HEK293T (cell line): ENCODE measurements around the gene PAWR.

Source experiments
- CTCF ChIA-PET: fragments of 350-600 bp; formaldehyde crosslinking; extraction: SDS; loops from one replicate; lab custom pipeline; 2021; ENCODE audit warnings: antibody characterized with exemption, inconsistent platforms; lab: Yijun Ruan, JAX
- POLR2A ChIA-PET: fragments of 350-600 bp; formaldehyde crosslinking; extraction: SDS; loops from one replicate; lab custom pipeline; 2020; ENCODE audit warnings: antibody characterized with exemption, inconsistent platforms; lab: Yijun Ruan, JAX
- DNase-seq: peaks from one replicate; pipeline ENCODE4 v3.0.0; 2012; ENCODE audit warnings: mixed read lengths; ENCODE audit errors: extremely low spot score
- ARNT ChIP-seq: fragments of 450-650 bp; IDR thresholded peaks from 2 replicates; pipeline ENCODE4 v1.6.1; 2017; ENCODE audit warnings: mild to moderate bottlenecking
- BHLHE40 ChIP-seq: fragments of 450-650 bp; IDR thresholded peaks from 2 replicates; pipeline ENCODE4 v1.6.1; 2016; ENCODE audit warnings: mild to moderate bottlenecking, moderate library complexity, borderline replicate concordance
- CTBP1 ChIP-seq: fragments of 450-650 bp; IDR thresholded peaks from 2 replicates; pipeline ENCODE4 v1.6.1; 2016; ENCODE audit warnings: borderline replicate concordance
- ELF4 ChIP-seq: fragments of 450-650 bp; IDR thresholded peaks from 2 replicates; pipeline ENCODE4 v1.6.1; 2017; ENCODE audit warnings: antibody characterized with exemption
- FOXA1 ChIP-seq: fragments of 450-650 bp; IDR thresholded peaks from 2 replicates; pipeline ENCODE4 v1.6.1; 2016; ENCODE audit warnings: mild to moderate bottlenecking
- FOXK2 ChIP-seq: fragments of 450-650 bp; IDR thresholded peaks from 2 replicates; pipeline ENCODE4 v1.6.1; 2016; ENCODE audit warnings: mild to moderate bottlenecking
- FOXM1 ChIP-seq: fragments of 450-650 bp; IDR thresholded peaks from 2 replicates; pipeline ENCODE4 v1.6.1; 2017; ENCODE audit warnings: mild to moderate bottlenecking, borderline replicate concordance
- HDGF ChIP-seq: fragments of 450-650 bp; IDR thresholded peaks from 2 replicates; pipeline ENCODE4 v1.6.1; 2017; ENCODE audit warnings: antibody characterized with exemption, borderline replicate concordance
- L3MBTL2 ChIP-seq: fragments of 450-650 bp; conservative IDR thresholded peaks from 2 replicates; pipeline ENCODE4 v1.6.1; 2016; ENCODE audit warnings: mild to moderate bottlenecking
- LEF1 ChIP-seq: fragments of 450-650 bp; IDR thresholded peaks from 2 replicates; pipeline ENCODE4 v1.6.1; 2017; ENCODE audit warnings: mild to moderate bottlenecking, borderline replicate concordance
- NFRKB ChIP-seq: fragments of 450-650 bp; IDR thresholded peaks from 2 replicates; pipeline ENCODE4 v1.6.1; 2016; ENCODE audit warnings: mild to moderate bottlenecking, moderate library complexity
- PKNOX1 ChIP-seq: fragments of 450-650 bp; IDR thresholded peaks from 2 replicates; pipeline ENCODE4 v1.6.1; 2016
- SP1 ChIP-seq: fragments of 450-650 bp; IDR thresholded peaks from 2 replicates; pipeline ENCODE4 v1.6.1; 2017
- SUZ12 ChIP-seq: fragments of 450-650 bp; IDR thresholded peaks from 2 replicates; pipeline ENCODE4 v1.6.1; 2016; ENCODE audit warnings: mild to moderate bottlenecking
- TARDBP ChIP-seq: fragments of 450-650 bp; IDR thresholded peaks from 2 replicates; pipeline ENCODE4 v1.6.1; 2016
- ZNF384 ChIP-seq: fragments of 450-650 bp; IDR thresholded peaks from 2 replicates; pipeline ENCODE4 v1.6.1; 2016

Gene PAWR

GRCh38 chr12:79680051-79680450 is 10.7 kb downstream of the PAWR start:
- POLR2A ChIA-PET = no interaction called here
- no peak for DNase-seq
- CTCF ChIA-PET = no interaction called here
- no peak for TF ChIP-seq TARDBP
- TF ChIP-seq NFRKB = no peak
- no peak for TF ChIP-seq PKNOX1
- no peak for TF ChIP-seq FOXM1
- TF ChIP-seq SUZ12 = no peak
- TF ChIP-seq FOXA1 = no peak
- TF ChIP-seq SP1 = no peak
- no peak for TF ChIP-seq ARNT
- TF ChIP-seq FOXK2 = no peak
- TF ChIP-seq BHLHE40 = no peak
- TF ChIP-seq L3MBTL2 = no peak
- no peak for TF ChIP-seq HDGF
- no peak for TF ChIP-seq CTBP1
- no peak for TF ChIP-seq ZNF384
- TF ChIP-seq LEF1 = no peak
- no peak for TF ChIP-seq ELF4

- no peak for DNase-seq
- POLR2A ChIA-PET = no interaction called here
- TF ChIP-seq ELF4 (no peak), FOXK2 (no peak)
- CTCF ChIA-PET = no interaction called here
Measured at GRCh38 chr12:79678306-79678705, 12.5 kb downstream of the PAWR start.

- POLR2A ChIA-PET = no interaction called here
Measured at GRCh38 chr12:79677672-79678071, 13.1 kb downstream of the PAWR start.

GRCh38 chr12:79676579-79676978 is 14.2 kb downstream of the PAWR start:
- TF ChIP-seq PKNOX1 (no peak), FOXK2 (no peak), L3MBTL2 (no peak), ELF4 (no peak), ZNF384 (no peak), CTBP1 (no peak), ARNT (no peak), FOXM1 (no peak), BHLHE40 (no peak), NFRKB (no peak), LEF1 (no peak), SP1 (no peak), HDGF (no peak)
- DNase-seq = no peak
- CTCF ChIA-PET = no interaction called here
- POLR2A ChIA-PET = no interaction called here

More at GRCh38 chr12:79677672-79678071, 13.1 kb downstream of the PAWR start:
- no peak for DNase-seq
- TF ChIP-seq ZNF384 (no peak), BHLHE40 (no peak), ELF4 (no peak), PKNOX1 (no peak), SUZ12 (no peak), ARNT (no peak), L3MBTL2 (no peak), TARDBP (no peak), CTBP1 (no peak)
- CTCF ChIA-PET = no interaction called here

- ChIA-PET POLR2A (interaction anchor here (1.2 kb wide), 1 partner anchor 15 kb away, joined by 3 read pairs; no protein-coding TSS in a partner anchor), CTCF (interaction anchor here (0.5 kb wide), 1 partner anchor 60 kb away, joined by 3 read pairs; no protein-coding TSS in a partner anchor)
- no peak for DNase-seq
- no peak for TF ChIP-seq HDGF
- no peak for TF ChIP-seq ARNT
- TF ChIP-seq SP1 = no peak
- TF ChIP-seq CTBP1 = no peak
- no peak for TF ChIP-seq ZNF384
- no peak for TF ChIP-seq BHLHE40
- TF ChIP-seq LEF1 = no peak
- no peak for TF ChIP-seq ELF4
- TF ChIP-seq L3MBTL2 = no peak
- TF ChIP-seq PKNOX1 = no peak
Measured at GRCh38 chr12:79674629-79675028, 16.1 kb downstream of the PAWR start.

GRCh38 chr12:79673354-79673753 is 17.4 kb downstream of the PAWR start:
- CTCF ChIA-PET = interaction anchor here (0.8 kb wide), 1 partner anchor 16 kb away, joined by 3 read pairs; no protein-coding TSS in a partner anchor
- DNase-seq = no peak
- no peak for TF ChIP-seq SP1
- TF ChIP-seq FOXM1 = no peak
- no peak for TF ChIP-seq HDGF
- no peak for TF ChIP-seq PKNOX1
- no peak for TF ChIP-seq FOXA1
- no peak for TF ChIP-seq LEF1
- TF ChIP-seq SUZ12 = no peak
- TF ChIP-seq CTBP1 = no peak
- no peak for TF ChIP-seq BHLHE40
- no peak for TF ChIP-seq FOXK2
- no peak for TF ChIP-seq ZNF384
- TF ChIP-seq L3MBTL2 = no peak
- POLR2A ChIA-PET = interaction anchor here (1.2 kb wide), 1 partner anchor 16 kb away, joined by 3 read pairs; no protein-coding TSS in a partner anchor
